Measurements from ENCODE around the gene PTPRJ. TPM values are rescaled to one million over a fixed set of nuclear protein-coding genes. Genes with fewer than 3 reads are reported as not detected.
A peak's percentile ranks its signal among the peaks of the same experiment; 100 is the strongest.
"Not testable (repeated sequence)": the region's sequence is repeated elsewhere in the genome, so short reads cannot be mapped to it uniquely, and the experiment has no call there.

Gene PTPRJ
- total and polyA plus RNA-seq, 2 donors (not counting 3 experiments of a cell fraction or from before 2014, with no cell fraction given), result 3.1 to 7.7 TPM

GRCh38 chr11:47949001-47949675 lies 31.2 kb upstream of the PTPRJ start:
- H3K9me1 ChIP-seq (replicated peaks; ENCODE audit: control insufficient read depth, extremely low read depth, insufficient read depth, low read length); H3K9ac ChIP-seq (replicated peaks; ENCODE audit: extremely low read depth, insufficient read depth, low read length); H3K27ac ChIP-seq (ENCODE audit: insufficient read depth, low read depth, low read length); H3K9me3 ChIP-seq (replicated peaks; ENCODE audit: control insufficient read depth, insufficient read depth, low read length); H3K79me2 ChIP-seq (ENCODE audit: control insufficient read depth, insufficient read depth, low read length); H3K36me3 ChIP-seq (ENCODE audit: control insufficient read depth in 2 of 2, extremely low read depth in 1 of 2, insufficient read depth in 2 of 2, low read length in 2 of 2); H3K4me3 ChIP-seq (replicated peaks in 1 of 3; ENCODE audit: insufficient read depth in 1 of 3, low read depth in 1 of 3, low read length in 3 of 3); BruUV-seq (replicated peaks); H2AFZ ChIP-seq (ENCODE audit: low read depth, low read length); POLR2A ChIA-PET; H3K4me2 ChIP-seq (ENCODE audit: insufficient read depth, low read length); intact Hi-C loops (cut with micrococcal nuclease); H4K20me1 ChIP-seq (replicated peaks; ENCODE audit: control insufficient read depth, extremely low read depth, insufficient read depth, low read length); DNase-seq (ENCODE audit: low read depth, low spot score); H3K27me3 ChIP-seq (ENCODE audit: control insufficient read depth in 2 of 2, insufficient read depth in 2 of 2, low read length in 2 of 2); dilution Hi-C loops (cut with MboI; ENCODE audit: extremely low pct_ligation_motif_present, low sequenced_read_pairs); FAIRE-seq: not testable (repeated sequence)
- CTCF ChIA-PET, result interaction anchor here (2.1 kb wide), 1 partner anchor 160 kb away, joined by 4 read pairs; no protein-coding TSS in a partner anchor
- peaks cover 10% of the 10 kb centered on the region for H3K4me1 ChIP-seq (ENCODE audit: control insufficient read depth, extremely low read depth, insufficient read depth, low read length)

GRCh38 chr11:47950396-47950795 lies 30.0 kb upstream of the PTPRJ start:
- Histone ChIP-seq H3K36me3 (ENCODE audit: control insufficient read depth in 2 of 2, extremely low read depth in 1 of 2, insufficient read depth in 2 of 2, low read length in 2 of 2) (no peaks in the 10 kb centered on the region), H4K20me1 (replicated peaks; ENCODE audit: control insufficient read depth, extremely low read depth, insufficient read depth, low read length) (no peaks in the 10 kb centered on the region), H3K9me1 (replicated peaks; ENCODE audit: control insufficient read depth, extremely low read depth, insufficient read depth, low read length) (no peaks in the 10 kb centered on the region), H3K4me3 (replicated peaks in 1 of 3; ENCODE audit: insufficient read depth in 1 of 3, low read depth in 1 of 3, low read length in 3 of 3) (no peak overlapping the region), H3K9me3 (replicated peaks; ENCODE audit: control insufficient read depth, insufficient read depth, low read length) (no peaks in the 10 kb centered on the region), H3K27ac (ENCODE audit: insufficient read depth, low read depth, low read length) (no peak overlapping the region), H3K27me3 (ENCODE audit: control insufficient read depth in 2 of 2, insufficient read depth in 2 of 2, low read length in 2 of 2) (no peaks in the 10 kb centered on the region), H3K4me1 (ENCODE audit: control insufficient read depth, extremely low read depth, insufficient read depth, low read length) (peaks cover 10% of the 10 kb centered on the region), H3K79me2 (ENCODE audit: control insufficient read depth, insufficient read depth, low read length) (no peaks in the 10 kb centered on the region), H2AFZ (ENCODE audit: low read depth, low read length) (peak overlapping the region; percentile 14), H3K9ac (replicated peaks; ENCODE audit: extremely low read depth, insufficient read depth, low read length) (no peak overlapping the region), H3K4me2 (ENCODE audit: insufficient read depth, low read length) (no peak overlapping the region)
- ChIA-PET POLR2A (no interaction called here), CTCF (no interaction called here)
- no TSS peak for BruUV-seq (replicated peaks)
- FAIRE-seq, result no peak
- no peak for DNase-seq (ENCODE audit: low read depth, low spot score)
- dilution Hi-C loops (cut with MboI; ENCODE audit: extremely low pct_ligation_motif_present, low sequenced_read_pairs), result no loop called here
- intact Hi-C loops (cut with micrococcal nuclease), result no loop called here
- TF ChIP-seq MYC (IDR thresholded peaks at IDR 0.05; ENCODE audit: low read depth, low read length), result no peak
- no peak for TF ChIP-seq EZH2 (IDR thresholded peaks at IDR 0.05; ENCODE audit: borderline replicate concordance, low read depth, low read length, severe bottlenecking)

GRCh38 chr11:47951504-47951903 lies 28.9 kb upstream of the PTPRJ start:
- dilution Hi-C loops (cut with MboI; ENCODE audit: extremely low pct_ligation_motif_present, low sequenced_read_pairs); BruUV-seq (replicated peaks); H3K27me3 ChIP-seq (ENCODE audit: control insufficient read depth in 2 of 2, insufficient read depth in 2 of 2, low read length in 2 of 2); H3K9me1 ChIP-seq (replicated peaks; ENCODE audit: control insufficient read depth, extremely low read depth, insufficient read depth, low read length); intact Hi-C loops (cut with micrococcal nuclease); H3K27ac ChIP-seq (ENCODE audit: insufficient read depth, low read depth, low read length); H3K9me3 ChIP-seq (replicated peaks; ENCODE audit: control insufficient read depth, insufficient read depth, low read length); H3K4me3 ChIP-seq (replicated peaks in 1 of 3; ENCODE audit: insufficient read depth in 1 of 3, low read depth in 1 of 3, low read length in 3 of 3); CTCF ChIA-PET; H2AFZ ChIP-seq (ENCODE audit: low read depth, low read length); POLR2A ChIA-PET; FAIRE-seq; H3K4me2 ChIP-seq (ENCODE audit: insufficient read depth, low read length); H3K4me1 ChIP-seq (ENCODE audit: control insufficient read depth, extremely low read depth, insufficient read depth, low read length); DNase-seq (ENCODE audit: low read depth, low spot score); H4K20me1 ChIP-seq (replicated peaks; ENCODE audit: control insufficient read depth, extremely low read depth, insufficient read depth, low read length); H3K9ac ChIP-seq (replicated peaks; ENCODE audit: extremely low read depth, insufficient read depth, low read length); H3K36me3 ChIP-seq (ENCODE audit: control insufficient read depth in 2 of 2, extremely low read depth in 1 of 2, insufficient read depth in 2 of 2, low read length in 2 of 2); H3K79me2 ChIP-seq (ENCODE audit: control insufficient read depth, insufficient read depth, low read length): not testable (repeated sequence)

Data from endothelial cell of umbilical vein (primary cell).